Gastroesophageal sphincter (tissue), 3 donors: ENCODE data around the gene MSRB2.

Source experiments
- CTCF ChIP-seq, 4 experiments: fragments of 200-600 bp in 2 of 4; fragments of 450-650 bp in 2 of 4; sonication (generic) in 1 of 4; IDR thresholded peaks; one replicate each; pipeline ENCODE4 v1.5.1; 2017 to 2019; ENCODE audit warnings: antibody characterized with exemption in 4 of 4, mild to moderate bottlenecking in 2 of 4, moderate library complexity in 2 of 4
- EP300 ChIP-seq: sonication (generic); formaldehyde crosslinking; IDR thresholded peaks from one replicate; pipeline ENCODE4 v1.6.1; 2017; ENCODE audit warnings: antibody characterized with exemption, mild to moderate bottlenecking
- POLR2A ChIP-seq, 2 donors: fragments of 450-650 bp; IDR thresholded peaks; one replicate each; pipeline ENCODE4 v1.6.1; 2017; ENCODE audit warnings: antibody characterized with exemption in 2 of 2, mild to moderate bottlenecking in 2 of 2, moderate library complexity in 1 of 2

GRCh38 chr10:23121135-23121534 is 25.8 kb downstream of the MSRB2 start:
- TF ChIP-seq CTCF (IDR thresholded peaks at IDR 0.05): no peak
- TF ChIP-seq POLR2A (IDR thresholded peaks at IDR 0.05): no peak
- TF ChIP-seq EP300: no peak
